ENCODE results near the gene GFOD1.
"Not testable (repeated sequence)": the region's sequence is repeated elsewhere in the genome, so short reads cannot be mapped to it uniquely, and the experiment has no call there.

GFOD1 gene

DNA sequence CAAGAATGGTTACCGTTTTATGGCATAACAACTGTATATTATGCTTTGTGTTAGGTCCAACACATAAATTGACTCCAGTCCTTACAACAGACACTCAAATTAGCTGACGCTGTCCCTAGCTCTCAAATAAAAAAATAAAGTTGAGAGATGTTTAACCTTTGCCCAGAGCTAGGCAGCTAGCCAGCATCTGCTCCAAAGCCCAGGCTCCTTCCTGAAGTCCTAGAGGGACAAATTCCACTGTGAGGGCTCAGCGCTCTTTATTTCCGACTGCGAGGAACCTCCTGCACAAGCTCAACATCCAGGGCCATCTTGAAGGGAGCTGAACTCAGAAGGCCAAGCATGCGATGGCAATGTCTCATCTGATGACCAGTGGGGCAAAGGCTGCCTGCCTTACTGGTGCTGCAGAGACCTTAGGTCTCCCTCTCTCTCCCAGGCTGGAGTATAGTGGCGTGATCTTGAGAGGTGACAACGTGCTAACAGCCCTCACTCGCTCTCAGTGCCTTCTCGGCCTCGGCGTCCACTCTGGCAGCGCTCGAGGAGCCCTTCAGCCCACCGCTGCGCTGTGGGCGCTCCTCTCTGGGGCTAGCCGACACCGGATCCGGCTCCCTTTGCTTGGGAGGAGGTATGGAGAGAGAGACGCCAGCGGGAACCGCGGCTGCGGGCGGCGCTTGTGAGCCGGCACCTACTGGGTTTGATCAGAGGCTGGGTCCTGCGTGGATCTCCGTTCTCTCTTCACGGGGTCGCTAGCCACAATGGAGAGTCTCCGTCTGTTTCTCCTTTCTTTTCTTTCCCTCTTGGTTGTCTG is 24.7 kb upstream of the GFOD1 start:
- no peak for DNase-seq (ENCODE audit: low read depth in 2 of 3, low spot score in 1 of 3)

DNA sequence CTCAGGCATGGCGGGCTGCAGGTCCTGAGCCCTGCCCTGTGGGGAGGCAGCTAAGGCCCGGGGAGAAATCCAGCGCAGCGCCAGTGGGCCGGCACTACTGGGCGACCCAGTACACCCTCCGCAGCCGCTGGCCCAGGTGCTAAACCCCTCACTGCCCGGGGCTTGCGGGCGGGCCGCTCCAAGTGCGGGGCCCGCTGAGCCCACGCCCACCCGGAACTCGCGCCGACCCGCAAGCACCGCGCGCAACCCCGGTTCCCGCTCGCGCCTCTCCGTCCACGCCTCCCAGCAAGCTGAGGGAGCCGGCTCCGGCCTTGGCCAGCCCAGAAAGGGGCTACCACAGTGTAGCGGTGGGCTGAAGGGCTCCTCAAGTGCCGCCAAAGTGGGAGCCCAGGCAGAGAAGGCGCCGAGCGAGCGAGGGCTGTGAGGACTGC is 23.8 kb upstream of the GFOD1 start:
- DNase-seq (ENCODE audit: low read depth in 2 of 3, low spot score in 1 of 3): not testable (repeated sequence)

DNA sequence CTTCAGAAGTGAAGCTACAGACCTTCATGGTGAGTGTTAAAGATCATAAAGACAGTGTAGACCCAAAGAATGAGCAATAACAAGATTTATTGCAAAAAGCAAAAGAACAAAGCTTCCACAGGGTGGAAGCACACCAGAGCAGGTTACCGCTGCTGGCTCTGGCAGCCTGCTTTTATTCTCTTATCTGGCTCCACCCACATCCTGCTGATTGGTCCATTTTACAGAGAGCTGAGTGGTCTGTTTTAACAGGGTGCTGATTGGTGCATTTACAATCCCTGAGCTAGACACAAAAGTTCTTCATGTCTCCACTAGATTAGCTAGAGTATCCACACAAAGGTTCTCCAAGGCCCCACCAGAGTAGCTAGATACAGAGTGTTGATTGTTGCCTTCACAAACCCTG is 23.0 kb upstream of the GFOD1 start:
- not testable (repeated sequence) for DNase-seq (ENCODE audit: low read depth in 2 of 3, low spot score in 1 of 3)

DNA sequence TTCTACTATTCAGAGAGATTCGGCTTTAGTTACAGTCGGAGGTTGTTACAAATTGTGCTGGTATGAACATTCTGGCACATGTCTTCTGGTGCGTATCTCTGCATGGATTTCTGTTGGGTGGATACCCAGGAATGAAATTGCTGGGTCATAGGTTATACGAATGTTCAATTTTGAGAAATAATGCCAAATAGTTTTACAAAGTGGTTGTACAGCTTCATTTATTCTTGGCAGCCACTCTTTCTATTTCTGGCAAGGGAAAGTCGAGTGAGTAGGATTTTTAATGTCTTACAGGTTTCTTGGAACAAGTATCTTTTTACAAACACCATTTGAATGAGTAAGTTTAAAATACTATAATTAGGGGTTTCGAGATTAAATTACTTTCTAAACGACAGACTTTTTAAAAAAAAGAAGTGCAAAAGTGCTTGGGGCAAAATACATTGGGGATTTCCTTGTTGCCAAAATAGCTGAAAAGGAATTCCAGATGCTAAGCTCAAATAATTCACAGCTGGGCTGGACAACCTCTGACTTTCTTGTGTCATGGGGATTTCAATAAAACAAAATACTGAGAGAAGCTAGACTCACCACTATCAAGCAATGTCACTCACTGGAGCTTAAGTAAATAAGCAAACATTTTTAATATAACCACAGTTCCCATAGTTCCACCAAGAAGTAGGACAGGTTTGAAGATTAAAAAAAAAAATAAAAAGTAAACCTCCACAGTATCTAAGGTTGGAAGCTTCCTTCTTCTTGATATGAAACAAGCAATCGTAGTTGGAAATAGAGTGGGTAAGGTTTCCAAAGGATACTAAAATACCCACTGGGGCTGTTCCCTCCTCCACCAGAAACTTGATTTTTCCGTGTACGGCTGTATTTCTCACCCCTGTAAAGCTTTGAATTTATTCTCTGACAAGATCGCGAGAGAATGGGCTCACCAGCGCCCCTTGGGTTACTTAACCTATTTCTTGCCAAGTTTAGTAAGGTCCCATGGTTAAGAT is 21.6 kb upstream of the GFOD1 start:
- no peak for DNase-seq (ENCODE audit: low read depth in 2 of 3, low spot score in 1 of 3)

DNA sequence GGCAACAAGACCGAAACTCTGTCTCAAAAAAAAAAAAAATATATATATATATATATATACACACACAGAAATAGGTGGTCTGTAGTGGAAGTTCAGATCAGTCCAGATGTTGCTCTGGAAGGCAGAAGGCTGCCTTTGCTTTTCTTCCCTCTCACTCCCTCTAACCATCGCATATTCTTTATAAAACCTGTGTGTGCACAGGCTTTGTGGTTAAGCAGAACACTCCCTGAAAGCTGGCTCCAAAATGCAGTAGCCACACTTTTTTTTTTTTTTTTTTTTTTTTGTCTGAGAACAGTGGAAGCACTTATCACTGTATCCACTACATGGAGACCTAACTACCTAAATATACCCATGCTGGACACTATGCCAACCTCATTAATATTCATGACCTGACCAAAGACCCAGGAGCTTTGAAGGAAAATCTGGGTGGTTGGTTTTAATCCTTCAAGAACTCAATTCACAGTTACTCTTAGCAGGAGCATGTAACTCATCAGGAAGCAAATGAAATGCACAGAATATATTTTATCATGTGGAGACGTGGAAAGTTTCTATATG is 20.0 kb upstream of the GFOD1 start:
- no peak for DNase-seq (ENCODE audit: low read depth in 2 of 3, low spot score in 1 of 3)

DNA sequence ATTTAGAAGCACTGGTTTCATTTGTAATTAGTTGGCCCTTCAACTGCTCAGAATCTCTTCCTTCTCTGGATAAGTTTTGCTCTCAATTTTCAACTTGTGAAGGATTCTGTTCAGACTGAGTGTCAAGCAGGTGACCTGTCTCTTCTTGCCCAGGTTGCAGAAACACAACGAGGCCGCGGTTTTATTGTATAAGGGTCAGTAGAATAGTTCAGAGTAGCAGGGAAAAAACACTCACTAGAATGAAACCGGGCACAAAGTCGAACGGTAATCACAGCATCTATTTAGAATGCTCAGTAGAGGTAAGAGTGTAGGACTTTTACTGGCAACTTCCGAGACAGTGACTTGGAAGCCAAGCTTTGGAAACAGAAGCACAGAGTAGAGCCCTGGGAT is 17.9 kb upstream of the GFOD1 start:
- no peak for DNase-seq (ENCODE audit: low read depth in 2 of 3, low spot score in 1 of 3)

DNA sequence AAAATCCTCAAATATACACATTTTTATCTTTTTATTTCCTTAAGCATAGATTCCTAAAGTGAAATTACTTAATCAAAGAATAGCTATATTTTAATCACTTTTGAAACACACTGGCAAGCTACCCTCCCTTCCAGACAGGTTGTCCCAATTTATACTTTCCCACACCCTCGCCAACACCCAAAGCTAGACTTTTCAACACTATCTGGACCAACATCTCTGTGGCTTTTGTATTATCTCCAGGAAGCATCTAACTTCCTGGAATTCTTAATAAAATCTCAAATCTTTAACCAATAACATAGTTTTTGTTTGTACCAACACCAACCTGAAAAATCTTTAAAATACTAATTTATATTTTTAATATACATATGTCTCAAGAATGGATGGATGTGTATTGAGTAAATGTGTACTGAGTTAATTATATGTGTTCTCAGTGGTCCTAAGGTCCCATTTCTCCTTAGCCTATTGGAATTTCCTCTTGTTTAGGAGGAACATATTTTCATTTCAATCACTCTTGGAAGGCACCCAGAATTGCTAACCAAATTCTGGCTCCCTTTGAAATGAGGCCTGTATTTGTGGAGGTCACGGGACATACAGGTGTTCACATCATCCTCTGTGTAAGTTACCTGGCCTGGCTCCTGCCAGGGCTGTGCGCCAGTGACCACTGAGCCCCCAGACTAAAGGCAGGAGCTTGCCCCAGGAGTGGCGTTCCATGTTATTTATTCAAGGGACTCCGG is 17.4 kb upstream of the GFOD1 start:
- no peak for DNase-seq (ENCODE audit: low read depth in 2 of 3, low spot score in 1 of 3)

DNA sequence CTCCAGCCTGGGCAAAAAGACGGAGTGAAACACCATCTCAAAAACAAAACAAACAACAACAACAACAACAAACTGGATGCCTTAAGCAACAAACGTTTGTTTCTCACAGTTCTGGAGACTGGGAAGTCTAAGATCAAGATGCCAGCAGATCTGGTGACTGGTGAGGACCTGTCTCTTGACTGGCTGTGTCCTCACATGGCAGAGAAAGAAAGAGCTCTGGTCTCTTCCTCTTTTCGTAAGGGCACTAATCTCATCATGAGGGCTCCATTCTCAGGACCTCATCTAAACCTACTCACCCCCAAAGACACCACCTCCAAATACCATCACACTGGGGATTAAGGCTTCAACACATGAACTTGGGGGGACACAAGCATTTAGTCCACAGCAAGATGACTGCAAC is 13.5 kb upstream of the GFOD1 start:
- no peak for DNase-seq (ENCODE audit: low read depth in 2 of 3, low spot score in 1 of 3)

DNA sequence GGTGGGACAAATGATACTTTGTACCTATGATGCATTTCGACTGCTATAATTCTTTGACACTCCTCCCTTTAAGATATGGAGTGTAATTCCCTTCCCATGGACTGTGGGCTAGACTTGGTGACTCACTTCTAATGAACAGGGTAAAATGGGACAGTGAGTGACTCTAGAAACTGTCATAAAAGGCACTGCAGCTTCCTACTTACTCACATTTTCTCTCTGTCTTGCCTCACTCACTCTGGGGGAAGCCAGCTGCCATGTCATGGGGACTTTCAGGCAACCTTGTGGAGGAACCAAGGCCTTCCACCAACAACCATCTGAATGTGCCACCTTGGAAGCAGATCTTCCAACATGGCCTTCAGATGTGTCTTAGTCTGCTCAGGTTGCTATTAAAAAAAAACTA is 12.9 kb upstream of the GFOD1 start:
- peak in 1 of 3 donors; percentile 12 for DNase-seq (ENCODE audit: low read depth in 2 of 3, low spot score in 1 of 3)

DNA sequence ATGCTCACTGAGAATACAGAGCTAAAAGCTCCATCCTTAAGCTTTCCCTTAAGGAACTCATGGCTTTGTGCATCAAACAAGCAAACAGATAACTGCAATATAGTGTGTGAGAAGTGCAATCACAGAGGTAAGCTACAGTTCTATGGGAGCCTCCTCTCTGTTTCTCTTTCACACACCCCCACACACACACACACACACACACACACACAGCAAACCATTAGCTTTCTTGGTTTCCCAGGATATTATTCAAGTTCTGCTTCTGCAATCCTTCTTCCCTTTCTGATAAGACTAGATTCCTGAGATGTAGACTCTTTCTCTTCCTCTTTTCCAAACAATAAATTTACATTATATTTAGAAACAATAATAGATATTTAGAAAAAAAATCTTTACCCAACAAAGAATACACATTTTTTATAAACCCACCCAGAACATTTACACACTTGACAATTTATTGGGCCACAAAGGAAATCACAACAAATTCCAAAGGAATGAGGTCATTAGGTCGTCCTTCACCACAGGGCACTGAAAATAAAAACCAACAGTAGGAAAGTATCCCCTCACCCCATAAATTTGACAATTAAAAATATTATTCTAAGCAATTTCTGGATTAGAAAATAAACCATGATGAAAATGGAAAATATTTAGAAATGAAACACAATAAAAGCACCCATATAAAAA is 9.3 kb upstream of the GFOD1 start:
- no peak for DNase-seq (ENCODE audit: low read depth in 2 of 3, low spot score in 1 of 3)

DNA sequence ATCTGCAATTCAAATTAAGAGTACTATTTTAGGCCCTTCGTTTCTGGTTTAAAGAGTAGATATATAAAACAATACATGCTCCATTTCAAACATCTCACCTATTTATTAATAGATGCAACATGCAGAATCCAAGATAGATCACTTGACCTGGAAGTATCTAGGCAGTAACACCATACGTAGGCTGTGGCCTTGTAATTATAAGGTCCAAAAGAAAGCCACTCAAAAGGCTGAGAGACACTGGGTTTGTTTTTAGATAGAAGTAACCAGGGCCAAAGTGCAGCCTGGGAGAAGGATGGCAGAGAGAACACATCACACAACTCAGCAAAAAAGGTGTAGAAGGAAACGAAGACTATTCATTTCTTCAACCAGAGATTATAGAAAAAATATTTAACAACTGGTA is 8.4 kb upstream of the GFOD1 start:
- DNase-seq (ENCODE audit: low read depth in 2 of 3, low spot score in 1 of 3): no peak

DNA sequence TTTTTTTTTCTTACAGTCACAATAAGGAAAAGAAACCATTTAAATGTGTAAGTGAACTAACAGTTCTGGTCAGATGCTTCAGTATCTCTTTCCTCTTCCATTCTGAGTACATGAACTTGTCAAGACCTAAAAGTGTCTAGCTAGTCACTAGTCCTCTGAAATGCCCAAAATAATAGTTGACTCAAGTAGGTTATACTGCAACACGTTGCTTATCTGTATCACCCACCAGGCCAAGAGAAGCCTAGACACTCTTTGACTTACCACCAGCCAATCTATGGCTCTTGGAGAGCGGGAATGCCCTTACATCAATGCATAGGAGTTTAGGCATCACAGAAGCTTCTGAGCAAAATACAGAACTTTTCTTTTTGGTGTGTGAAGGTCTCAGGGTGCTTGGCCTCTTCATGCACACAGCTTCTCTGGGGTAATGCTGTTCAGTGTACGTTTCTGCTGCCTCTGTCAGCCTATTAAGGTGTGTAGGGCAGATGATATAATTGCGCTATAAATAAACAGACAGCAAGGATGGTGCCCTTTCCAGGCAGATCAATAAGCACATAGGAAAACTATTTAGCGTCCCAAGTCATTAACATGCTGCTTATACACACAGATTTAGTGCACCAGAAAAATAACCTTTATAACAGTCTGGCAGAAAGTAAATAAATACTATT is 7.8 kb upstream of the GFOD1 start:
- no peak for DNase-seq (ENCODE audit: low read depth in 2 of 3, low spot score in 1 of 3)

DNA sequence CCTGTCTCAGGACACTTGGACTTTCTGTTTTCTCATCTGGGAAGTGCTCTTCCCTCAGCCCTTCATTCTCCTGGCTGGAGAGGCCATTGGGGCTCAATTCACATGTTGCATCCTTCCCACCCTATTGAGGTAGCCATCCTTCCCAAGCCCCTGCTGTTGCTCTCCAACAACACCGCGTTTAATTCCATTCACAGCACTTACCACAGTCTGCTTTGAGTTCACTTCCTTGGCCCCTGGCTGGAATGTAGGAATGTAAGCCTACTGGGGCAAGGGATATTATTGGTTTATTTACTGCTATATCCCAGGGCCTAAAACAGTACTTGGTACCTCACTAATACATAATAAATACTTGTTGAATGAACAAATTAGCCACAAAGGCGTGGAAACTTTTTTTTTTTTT is 6.7 kb upstream of the GFOD1 start:
- no peak for DNase-seq (ENCODE audit: low read depth in 2 of 3, low spot score in 1 of 3)

DNA sequence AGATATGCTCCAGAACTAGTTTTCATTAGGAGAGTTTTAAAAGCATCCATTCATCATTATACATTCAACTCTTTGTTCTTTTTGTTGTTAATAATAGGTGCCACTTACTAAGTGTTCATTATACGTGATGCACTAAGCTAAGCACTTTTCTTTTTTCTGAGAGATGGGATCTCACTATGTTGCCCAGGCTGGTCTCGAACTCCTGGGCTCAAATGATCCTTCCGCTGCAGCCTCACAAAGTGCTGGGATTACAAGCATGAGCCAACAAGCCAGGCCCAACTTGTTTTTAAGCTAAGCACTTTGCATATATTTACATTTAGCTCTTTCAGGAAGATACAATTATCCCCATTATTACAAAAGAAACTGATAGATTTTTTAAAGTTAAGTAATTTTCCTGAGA is 5.7 kb upstream of the GFOD1 start:
- no peak for DNase-seq (ENCODE audit: low read depth in 2 of 3, low spot score in 1 of 3)

DNA sequence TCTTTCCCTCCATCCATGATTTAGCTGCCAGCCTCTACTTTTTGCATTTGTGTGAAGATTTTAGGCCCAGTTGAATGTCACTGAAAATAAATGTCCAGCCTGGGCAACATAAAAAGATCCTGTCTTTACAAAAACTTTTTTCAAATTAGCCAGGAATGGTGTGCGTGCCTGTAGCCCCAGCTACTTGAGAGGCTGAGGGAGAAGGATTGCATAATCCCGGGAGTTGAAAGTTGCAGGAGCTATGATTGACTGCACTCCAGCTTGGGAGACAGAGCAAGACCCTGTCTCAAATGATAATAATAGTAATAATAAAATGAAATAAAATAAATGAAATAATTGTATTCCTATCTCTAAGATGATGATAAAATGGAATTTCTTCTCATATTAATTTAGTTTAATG is 5.0 kb upstream of the GFOD1 start:
- DNase-seq (ENCODE audit: low read depth in 2 of 3, low spot score in 1 of 3): no peak

DNA sequence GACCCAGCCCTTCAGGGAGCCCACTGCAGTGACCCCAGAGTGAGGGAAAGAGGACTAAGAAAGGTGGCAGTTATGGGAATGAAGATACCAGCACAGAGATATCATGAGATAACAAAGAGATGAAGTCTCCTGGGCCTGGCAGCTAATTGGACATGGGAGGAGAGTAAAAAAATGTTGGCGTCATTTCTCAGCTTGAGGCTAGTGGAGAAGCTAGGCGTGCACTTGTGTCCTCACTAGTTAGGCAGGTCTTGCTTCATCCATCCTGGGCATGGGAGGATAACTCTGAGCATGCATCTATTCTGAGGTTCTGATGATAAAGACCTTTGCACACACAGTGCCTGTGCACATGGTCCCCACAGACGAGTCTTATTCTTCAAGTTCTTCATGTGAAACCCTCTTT is 4.1 kb upstream of the GFOD1 start:
- DNase-seq (ENCODE audit: low read depth in 2 of 3, low spot score in 1 of 3): no peak

DNA sequence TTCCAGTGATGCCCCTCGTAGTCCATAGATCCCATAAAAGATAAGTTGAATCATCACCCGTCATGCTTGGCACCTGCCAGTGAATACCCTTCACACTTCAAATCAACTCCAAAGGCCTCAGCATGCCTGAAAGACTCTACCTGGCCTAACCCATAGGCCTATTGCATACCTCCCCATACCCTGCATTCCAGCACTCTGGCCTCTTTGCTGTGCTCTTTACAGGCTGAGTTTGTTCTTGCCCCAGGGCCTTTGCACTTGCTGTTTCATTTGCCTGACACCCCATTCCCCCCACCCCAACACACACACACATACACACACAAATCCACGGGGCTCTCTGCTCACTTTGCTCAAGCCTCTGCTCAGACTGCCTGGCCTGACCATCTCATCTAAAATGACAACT is 3.0 kb upstream of the GFOD1 start:
- no peak for DNase-seq (ENCODE audit: low read depth in 2 of 3, low spot score in 1 of 3)

DNA sequence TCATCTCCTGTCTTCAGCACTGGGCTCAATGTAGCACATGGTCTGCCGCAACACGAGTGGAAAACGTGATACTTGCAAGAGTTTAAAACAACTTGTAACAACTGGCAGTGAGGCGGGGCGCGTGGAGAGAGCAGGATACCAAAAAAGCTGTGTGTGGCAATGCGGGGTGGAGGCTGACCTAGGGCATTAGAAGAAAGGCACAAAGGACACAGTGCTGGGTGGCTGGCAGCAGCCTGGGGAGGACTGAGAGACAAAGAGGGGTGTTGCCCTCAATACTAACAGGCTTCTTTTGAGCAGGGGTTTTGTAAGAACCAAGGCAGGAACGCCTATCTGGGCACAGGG is 1.5 kb upstream of the GFOD1 start:
- DNase-seq (ENCODE audit: low read depth in 2 of 3, low spot score in 1 of 3): no peak

DNA sequence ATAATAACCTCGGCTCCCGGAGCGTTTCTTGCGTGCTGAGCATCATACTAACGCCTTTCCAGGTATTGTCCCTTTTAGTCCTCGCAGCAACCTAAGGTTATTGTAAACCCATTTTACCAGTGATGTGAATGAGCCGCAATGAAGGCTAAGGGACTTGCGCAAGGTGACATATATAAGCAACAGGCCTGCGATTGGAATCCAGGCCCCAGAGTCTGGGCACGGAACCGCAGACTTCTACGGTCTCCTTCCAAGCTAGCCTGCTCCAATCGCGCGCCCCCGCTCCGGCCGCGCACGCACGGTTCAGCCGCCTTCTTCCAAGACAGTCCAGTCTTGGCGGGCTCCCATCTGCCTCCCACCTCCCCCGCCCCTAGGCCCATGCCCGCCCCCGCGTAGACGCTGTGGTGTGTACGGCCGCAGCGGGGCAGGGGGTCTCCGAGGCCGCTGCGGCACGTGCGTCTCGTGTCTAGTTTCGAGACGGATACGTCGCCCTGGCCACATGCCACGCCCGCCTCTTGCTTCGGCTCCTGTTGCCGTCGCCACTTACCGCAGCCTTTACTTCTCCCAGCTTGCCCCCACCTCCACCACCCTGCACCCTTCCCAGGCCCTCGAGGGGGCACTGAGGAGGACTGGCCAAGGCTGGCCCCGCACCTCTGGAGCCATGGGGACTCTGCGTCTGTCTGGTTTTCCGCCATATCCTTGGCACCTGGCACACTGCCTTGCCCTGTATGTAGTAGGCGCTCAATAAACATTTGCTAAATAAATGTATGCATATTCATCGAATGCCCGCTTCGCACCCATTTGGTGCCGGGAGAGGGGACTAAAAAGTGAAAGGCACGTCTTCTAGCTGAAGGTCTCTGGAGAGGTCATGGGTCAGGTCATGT is 855 bp upstream of the GFOD1 start:
- no peak for DNase-seq (ENCODE audit: low read depth in 2 of 3, low spot score in 1 of 3)

All from stimulated activated CD4-positive, alpha-beta T cell treated with anti-CD3 and anti-CD28 coated beads, Interleukin-12 subunit alpha, Interleukin-12 subunit beta, amount 100 ng/mL, for 48 hours (primary cell).